ENCODE results near the gene CENPW.

Gene CENPW

GRCh38 chr6:126339796-126340609 lies at the start of gene CENPW:
CENPW (plus strand) TSS chr6:126340115; CDS start chr6:126340274, 159 bp downstream.
- Histone ChIP-seq H3K27ac (ENCODE audit: low read depth, low read length) (no peak within 1 kb of the TSS), H3K27me3 (ENCODE audit: control insufficient read depth in 5 of 5, insufficient read depth in 4 of 5, low read length in 5 of 5) (no peaks in the 10 kb centered on the region), H3K4me1 (ENCODE audit: control insufficient read depth in 5 of 5, insufficient read depth in 5 of 5, low read length in 5 of 5) (peaks cover 2 to 22% (median 20%) of the 10 kb centered on the region in 5 donors), H3K9me3 (ENCODE audit: control insufficient read depth in 5 of 5, low read length in 5 of 5) (no peaks in the 10 kb centered on the region), H3K36me3 (ENCODE audit: control insufficient read depth in 5 of 5, insufficient read depth in 5 of 5, low read length in 5 of 5) (no peaks in the 10 kb centered on the region), H3K9ac (ENCODE audit: low read length in 5 of 5) (peak within 1 kb of the TSS; percentile 66 to 93 (median 79)), H3K4me3 (ENCODE audit: low read depth in 1 of 5, low read length in 5 of 5) (peak within 1 kb of the TSS; percentile 77 to 100 (median 94))

- no peak overlapping the region for H3K9ac ChIP-seq (ENCODE audit: low read length in 5 of 5)
- no peaks in the 10 kb centered on the region for H3K27me3 ChIP-seq (ENCODE audit: control insufficient read depth in 5 of 5, insufficient read depth in 4 of 5, low read length in 5 of 5)
- H3K36me3 ChIP-seq (ENCODE audit: control insufficient read depth in 5 of 5, insufficient read depth in 5 of 5, low read length in 5 of 5): no peaks in the 10 kb centered on the region
- H3K9me3 ChIP-seq (ENCODE audit: control insufficient read depth in 5 of 5, low read length in 5 of 5): no peaks in the 10 kb centered on the region
- no peaks in the 10 kb centered on the region for H3K4me1 ChIP-seq (ENCODE audit: control insufficient read depth in 5 of 5, insufficient read depth in 5 of 5, low read length in 5 of 5)
- H3K4me3 ChIP-seq (ENCODE audit: low read depth in 1 of 5, low read length in 5 of 5): no peak overlapping the region
- H3K27ac ChIP-seq (ENCODE audit: low read depth, low read length): no peak overlapping the region
These were observed 45.9 kb upstream of the CENPW start for GRCh38 chr6:126293891-126294524.

GRCh38 chr6:126300126-126300525 lies 39.8 kb upstream of the CENPW start:
- H3K27ac ChIP-seq (ENCODE audit: low read depth, low read length): no peak overlapping the region
- H3K9ac ChIP-seq (ENCODE audit: low read length in 5 of 5): no peak overlapping the region
- H3K9me3 ChIP-seq (ENCODE audit: control insufficient read depth in 5 of 5, low read length in 5 of 5): no peaks in the 10 kb centered on the region
- no peaks in the 10 kb centered on the region for H3K4me1 ChIP-seq (ENCODE audit: control insufficient read depth in 5 of 5, insufficient read depth in 5 of 5, low read length in 5 of 5)
- no peak overlapping the region for H3K4me3 ChIP-seq (ENCODE audit: low read depth in 1 of 5, low read length in 5 of 5)
- no peaks in the 10 kb centered on the region for H3K36me3 ChIP-seq (ENCODE audit: control insufficient read depth in 5 of 5, insufficient read depth in 5 of 5, low read length in 5 of 5)
- no peaks in the 10 kb centered on the region for H3K27me3 ChIP-seq (ENCODE audit: control insufficient read depth in 5 of 5, insufficient read depth in 4 of 5, low read length in 5 of 5)

GRCh38 chr6:126300735-126301134 lies 39.2 kb upstream of the CENPW start:
- H3K27me3 ChIP-seq (ENCODE audit: control insufficient read depth in 5 of 5, insufficient read depth in 4 of 5, low read length in 5 of 5): no peaks in the 10 kb centered on the region
- no peak overlapping the region for H3K4me3 ChIP-seq (ENCODE audit: low read depth in 1 of 5, low read length in 5 of 5)
- H3K27ac ChIP-seq (ENCODE audit: low read depth, low read length): no peak overlapping the region
- no peak overlapping the region for H3K9ac ChIP-seq (ENCODE audit: low read length in 5 of 5)
- H3K9me3 ChIP-seq (ENCODE audit: control insufficient read depth in 5 of 5, low read length in 5 of 5): no peaks in the 10 kb centered on the region
- H3K36me3 ChIP-seq (ENCODE audit: control insufficient read depth in 5 of 5, insufficient read depth in 5 of 5, low read length in 5 of 5): no peaks in the 10 kb centered on the region
- H3K4me1 ChIP-seq (ENCODE audit: control insufficient read depth in 5 of 5, insufficient read depth in 5 of 5, low read length in 5 of 5): no peaks in the 10 kb centered on the region

- Histone ChIP-seq H3K4me3 (ENCODE audit: low read depth in 1 of 5, low read length in 5 of 5) (no peak overlapping the region), H3K27me3 (ENCODE audit: control insufficient read depth in 5 of 5, insufficient read depth in 4 of 5, low read length in 5 of 5) (no peaks in the 10 kb centered on the region), H3K9me3 (ENCODE audit: control insufficient read depth in 5 of 5, low read length in 5 of 5) (no peaks in the 10 kb centered on the region), H3K36me3 (ENCODE audit: control insufficient read depth in 5 of 5, insufficient read depth in 5 of 5, low read length in 5 of 5) (no peaks in the 10 kb centered on the region), H3K4me1 (ENCODE audit: control insufficient read depth in 5 of 5, insufficient read depth in 5 of 5, low read length in 5 of 5) (no peaks in the 10 kb centered on the region), H3K9ac (ENCODE audit: low read length in 5 of 5) (no peak overlapping the region), H3K27ac (ENCODE audit: low read depth, low read length) (no peak overlapping the region)
These were observed 37.7 kb upstream of the CENPW start for GRCh38 chr6:126302191-126302590.

GRCh38 chr6:126307849-126308248 lies 32.1 kb upstream of the CENPW start:
- Histone ChIP-seq H3K27ac (ENCODE audit: low read depth, low read length) (no peak overlapping the region), H3K27me3 (ENCODE audit: control insufficient read depth in 5 of 5, insufficient read depth in 4 of 5, low read length in 5 of 5) (no peaks in the 10 kb centered on the region), H3K4me3 (ENCODE audit: low read depth in 1 of 5, low read length in 5 of 5) (no peak overlapping the region), H3K36me3 (ENCODE audit: control insufficient read depth in 5 of 5, insufficient read depth in 5 of 5, low read length in 5 of 5) (no peaks in the 10 kb centered on the region), H3K9ac (ENCODE audit: low read length in 5 of 5) (no peak overlapping the region), H3K9me3 (ENCODE audit: control insufficient read depth in 5 of 5, low read length in 5 of 5) (no peaks in the 10 kb centered on the region), H3K4me1 (ENCODE audit: control insufficient read depth in 5 of 5, insufficient read depth in 5 of 5, low read length in 5 of 5) (no peaks in the 10 kb centered on the region)

- Histone ChIP-seq H3K27me3 (ENCODE audit: control insufficient read depth in 5 of 5, insufficient read depth in 4 of 5, low read length in 5 of 5) (no peaks in the 10 kb centered on the region), H3K36me3 (ENCODE audit: control insufficient read depth in 5 of 5, insufficient read depth in 5 of 5, low read length in 5 of 5) (no peaks in the 10 kb centered on the region), H3K4me1 (ENCODE audit: control insufficient read depth in 5 of 5, insufficient read depth in 5 of 5, low read length in 5 of 5) (no peaks in the 10 kb centered on the region), H3K9me3 (ENCODE audit: control insufficient read depth in 5 of 5, low read length in 5 of 5) (no peaks in the 10 kb centered on the region), H3K27ac (ENCODE audit: low read depth, low read length) (no peak overlapping the region), H3K9ac (ENCODE audit: low read length in 5 of 5) (no peak overlapping the region), H3K4me3 (ENCODE audit: low read depth in 1 of 5, low read length in 5 of 5) (no peak overlapping the region)
These were observed 31.6 kb upstream of the CENPW start for GRCh38 chr6:126308362-126308761.

GRCh38 chr6:126312013-126312665 lies 27.8 kb upstream of the CENPW start:
- no peaks in the 10 kb centered on the region for H3K36me3 ChIP-seq (ENCODE audit: control insufficient read depth in 5 of 5, insufficient read depth in 5 of 5, low read length in 5 of 5)
- no peaks in the 10 kb centered on the region for H3K27me3 ChIP-seq (ENCODE audit: control insufficient read depth in 5 of 5, insufficient read depth in 4 of 5, low read length in 5 of 5)
- H3K9ac ChIP-seq (ENCODE audit: low read length in 5 of 5): no peak overlapping the region
- H3K4me3 ChIP-seq (ENCODE audit: low read depth in 1 of 5, low read length in 5 of 5): no peak overlapping the region
- no peak overlapping the region for H3K27ac ChIP-seq (ENCODE audit: low read depth, low read length)
- H3K9me3 ChIP-seq (ENCODE audit: control insufficient read depth in 5 of 5, low read length in 5 of 5): no peaks in the 10 kb centered on the region
- no peaks in the 10 kb centered on the region for H3K4me1 ChIP-seq (ENCODE audit: control insufficient read depth in 5 of 5, insufficient read depth in 5 of 5, low read length in 5 of 5)

- H3K9me3 ChIP-seq (ENCODE audit: control insufficient read depth in 5 of 5, low read length in 5 of 5): no peaks in the 10 kb centered on the region
- no peak overlapping the region for H3K4me3 ChIP-seq (ENCODE audit: low read depth in 1 of 5, low read length in 5 of 5)
- H3K36me3 ChIP-seq (ENCODE audit: control insufficient read depth in 5 of 5, insufficient read depth in 5 of 5, low read length in 5 of 5): no peaks in the 10 kb centered on the region
- H3K9ac ChIP-seq (ENCODE audit: low read length in 5 of 5): no peak overlapping the region
- no peaks in the 10 kb centered on the region for H3K4me1 ChIP-seq (ENCODE audit: control insufficient read depth in 5 of 5, insufficient read depth in 5 of 5, low read length in 5 of 5)
- H3K27me3 ChIP-seq (ENCODE audit: control insufficient read depth in 5 of 5, insufficient read depth in 4 of 5, low read length in 5 of 5): no peaks in the 10 kb centered on the region
- H3K27ac ChIP-seq (ENCODE audit: low read depth, low read length): no peak overlapping the region
These were observed 26.0 kb upstream of the CENPW start for GRCh38 chr6:126313941-126314340.

- H3K36me3 ChIP-seq (ENCODE audit: control insufficient read depth in 5 of 5, insufficient read depth in 5 of 5, low read length in 5 of 5): no peaks in the 10 kb centered on the region
These were observed 21.1 kb upstream of the CENPW start for GRCh38 chr6:126318797-126319196.

More at GRCh38 chr6:126318797-126319196, 21.1 kb upstream of the CENPW start:
- H3K9ac ChIP-seq (ENCODE audit: low read length in 5 of 5): no peak overlapping the region
- no peaks in the 10 kb centered on the region for H3K4me1 ChIP-seq (ENCODE audit: control insufficient read depth in 5 of 5, insufficient read depth in 5 of 5, low read length in 5 of 5)
- no peak overlapping the region for H3K27ac ChIP-seq (ENCODE audit: low read depth, low read length)
- H3K9me3 ChIP-seq (ENCODE audit: control insufficient read depth in 5 of 5, low read length in 5 of 5): no peaks in the 10 kb centered on the region
- H3K4me3 ChIP-seq (ENCODE audit: low read depth in 1 of 5, low read length in 5 of 5): no peak overlapping the region
- H3K27me3 ChIP-seq (ENCODE audit: control insufficient read depth in 5 of 5, insufficient read depth in 4 of 5, low read length in 5 of 5): no peaks in the 10 kb centered on the region
